PC-3 (cell line): ENCODE measurements around the gene DNAL1. TPM values are rescaled to one million over a fixed set of nuclear protein-coding genes. Genes with fewer than 3 reads are reported as not detected.
A peak's percentile ranks its signal among the peaks of the same experiment; 100 is the strongest.

Experiments
- ATAC-seq: fragments of 200-7000 bp; cut with Tn5 transposase; 2 replicates; pipeline ENCODE4 v1.9.1; 2020; ENCODE audit warnings: mild to moderate bottlenecking, moderate library complexity
- BruUV-seq: library from RNA; stranded (reverse); fragments of 400-500 nt; replicated peaks from 2 replicates; lab custom pipeline; 2021; lab: Mats Ljungman, UMichigan
- CTCF ChIA-PET: fragments of 300-600 bp; sonication (Branson Sonifier 250); formaldehyde crosslinking; loops from one replicate; lab custom pipeline; 2022; ENCODE audit warnings: antibody characterized with exemption; lab: Charles Lee
- POLR2A ChIA-PET: fragments of 300-600 bp; sonication (Branson Sonifier 250); formaldehyde crosslinking; loops from one replicate; lab custom pipeline; 2022; ENCODE audit warnings: antibody characterized with exemption; ENCODE audit not compliant: unreplicated experiment; lab: Charles Lee
- DNase-seq: peaks from one replicate; pipeline ENCODE4 v3.0.0-alpha.2; 2015
- H2AFZ ChIP-seq: fragments of 300-600 bp; sonication (generic); 2 replicates; pipeline ENCODE4 v1.6.0; 2016; ENCODE audit warnings: antibody characterized with exemption, low read length
- H3F3A ChIP-seq: fragments of 300-600 bp; sonication (generic); one replicate; pipeline ENCODE4 v1.6.0; 2017; ENCODE audit warnings: antibody characterized with exemption, low read length, control low read depth, mild to moderate bottlenecking; ENCODE audit not compliant: unreplicated experiment
- H3K27ac ChIP-seq: fragments of 300-600 bp; sonication (generic); 2 replicates; pipeline ENCODE4 v1.5.1; 2016; ENCODE audit warnings: mild to moderate bottlenecking, low read length
- H3K27me3 ChIP-seq: fragments of 300-600 bp; sonication (generic); 2 replicates; pipeline ENCODE4 v1.6.1; 2016; ENCODE audit warnings: low read length, mixed read lengths
- H3K36me3 ChIP-seq: fragments of 300-600 bp; sonication (generic); 2 replicates; pipeline ENCODE4 v1.6.1; 2016; ENCODE audit warnings: low read depth, mixed run types, low read length, mixed read lengths
- H3K4me1 ChIP-seq: fragments of 300-600 bp; sonication (generic); 2 replicates; pipeline ENCODE4 v1.5.1; 2016; ENCODE audit warnings: low read length; ENCODE audit not compliant: insufficient read depth
- H3K4me2 ChIP-seq: fragments of 300-600 bp; sonication (generic); 2 replicates; pipeline ENCODE4 v1.6.0; 2016; ENCODE audit warnings: low read length
- H3K4me3 ChIP-seq: fragments of 300-600 bp; sonication (generic); 2 replicates; pipeline ENCODE4 v1.5.1; 2016; ENCODE audit warnings: mild to moderate bottlenecking, low read length, mixed read lengths
- H3K79me2 ChIP-seq: fragments of 300-600 bp; sonication (generic); 2 replicates; pipeline ENCODE4 v1.6.1; 2017; ENCODE audit warnings: low read length, mixed read lengths
- H3K9ac ChIP-seq: fragments of 300-600 bp; sonication (generic); 2 replicates; pipeline ENCODE4 v1.6.0; 2016; ENCODE audit warnings: mild to moderate bottlenecking, low read length
- H3K9me2 ChIP-seq: fragments of 300-600 bp; sonication (generic); replicated peaks from 2 replicates; pipeline ENCODE4 v1.6.1; 2016; ENCODE audit warnings: mixed run types, low read length, mixed read lengths
- H3K9me3 ChIP-seq: fragments of 300-600 bp; sonication (generic); 2 replicates; pipeline ENCODE4 v1.6.1; 2016; ENCODE audit warnings: low read length, mixed read lengths
- H4K20me1 ChIP-seq: fragments of 300-600 bp; sonication (generic); 2 replicates; pipeline ENCODE4 v1.6.1; 2016; ENCODE audit warnings: low read length, mixed read lengths
- EZH2 ChIP-seq: fragments of 300-600 bp; sonication (generic); IDR thresholded peaks from one replicate; pipeline ENCODE4 v1.6.1; 2017; ENCODE audit warnings: antibody characterized with exemption, mild to moderate bottlenecking, low read length; ENCODE audit not compliant: unreplicated experiment
- EZH2phosphoT487 ChIP-seq: fragments of 300-600 bp; sonication (generic); IDR thresholded peaks from 2 replicates; pipeline ENCODE4 v1.6.1; 2018; ENCODE audit warnings: mild to moderate bottlenecking, antibody characterized with exemption, low read length, borderline replicate concordance
- intact Hi-C: fragments of 100-400 bp; cut with micrococcal nuclease; formaldehyde crosslinking; loops from 2 replicates; pipeline ENCODE4 v1.9.0; 2023
- total RNA-seq: library from RNA; depleted of rRNA; stranded (reverse); fragments of >200 nt; gene quantifications from 2 replicates; pipeline ENCODE4 v1.2.3, GENCODE V29; 2014
- TF ChIP-seq, protein P1 (sequence below): fragments of 300-600 bp; sonication (generic); conservative IDR thresholded peaks from 2 replicates; pipeline ENCODE4 v1.5.1; 2017; ENCODE audit warnings: antibody characterized with exemption, low read depth, mild to moderate bottlenecking, low read length

The DNAL1 gene
- total RNA-seq, 1 experiment from 2014 or later: 2.6 TPM

GRCh38 chr14:73720636-73721035, 75.8 kb downstream of the DNAL1 start:
- BruUV-seq: no TSS peak
- H3K79me2 ChIP-seq: no peaks in the 10 kb centered on the region
- no peaks in the 10 kb centered on the region for H3K9me2 ChIP-seq
- ChIA-PET POLR2A (no interaction called here), CTCF (no interaction called here)
- intact Hi-C loops: loop anchor here (10.0 kb wide), 1 partner anchor 314 kb away; no protein-coding TSS in a partner anchor
- DNase-seq: peak; percentile 1
- H3K4me2 ChIP-seq: no peak overlapping the region
- no peak overlapping the region for H2AFZ ChIP-seq
- H3K4me1 ChIP-seq: peaks cover 27% of the 10 kb centered on the region
- H3K27me3 ChIP-seq: no peaks in the 10 kb centered on the region
- no peak overlapping the region for H3K4me3 ChIP-seq
- no peak overlapping the region for H3K9ac ChIP-seq
- peaks cover 6% of the 10 kb centered on the region for H3F3A ChIP-seq
- ATAC-seq: no peak
- no peak overlapping the region for H3K27ac ChIP-seq
- TF ChIP-seq, protein P1, sequence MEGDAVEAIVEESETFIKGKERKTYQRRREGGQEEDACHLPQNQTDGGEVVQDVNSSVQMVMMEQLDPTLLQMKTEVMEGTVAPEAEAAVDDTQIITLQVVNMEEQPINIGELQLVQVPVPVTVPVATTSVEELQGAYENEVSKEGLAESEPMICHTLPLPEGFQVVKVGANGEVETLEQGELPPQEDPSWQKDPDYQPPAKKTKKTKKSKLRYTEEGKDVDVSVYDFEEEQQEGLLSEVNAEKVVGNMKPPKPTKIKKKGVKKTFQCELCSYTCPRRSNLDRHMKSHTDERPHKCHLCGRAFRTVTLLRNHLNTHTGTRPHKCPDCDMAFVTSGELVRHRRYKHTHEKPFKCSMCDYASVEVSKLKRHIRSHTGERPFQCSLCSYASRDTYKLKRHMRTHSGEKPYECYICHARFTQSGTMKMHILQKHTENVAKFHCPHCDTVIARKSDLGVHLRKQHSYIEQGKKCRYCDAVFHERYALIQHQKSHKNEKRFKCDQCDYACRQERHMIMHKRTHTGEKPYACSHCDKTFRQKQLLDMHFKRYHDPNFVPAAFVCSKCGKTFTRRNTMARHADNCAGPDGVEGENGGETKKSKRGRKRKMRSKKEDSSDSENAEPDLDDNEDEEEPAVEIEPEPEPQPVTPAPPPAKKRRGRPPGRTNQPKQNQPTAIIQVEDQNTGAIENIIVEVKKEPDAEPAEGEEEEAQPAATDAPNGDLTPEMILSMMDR: no peak
- no peak for TF ChIP-seq EZH2
- no peak for TF ChIP-seq EZH2phosphoT487
- no peaks in the 10 kb centered on the region for H3K9me3 ChIP-seq
- no peaks in the 10 kb centered on the region for H4K20me1 ChIP-seq
- peaks cover 53% of the 10 kb centered on the region for H3K36me3 ChIP-seq

DNA sequence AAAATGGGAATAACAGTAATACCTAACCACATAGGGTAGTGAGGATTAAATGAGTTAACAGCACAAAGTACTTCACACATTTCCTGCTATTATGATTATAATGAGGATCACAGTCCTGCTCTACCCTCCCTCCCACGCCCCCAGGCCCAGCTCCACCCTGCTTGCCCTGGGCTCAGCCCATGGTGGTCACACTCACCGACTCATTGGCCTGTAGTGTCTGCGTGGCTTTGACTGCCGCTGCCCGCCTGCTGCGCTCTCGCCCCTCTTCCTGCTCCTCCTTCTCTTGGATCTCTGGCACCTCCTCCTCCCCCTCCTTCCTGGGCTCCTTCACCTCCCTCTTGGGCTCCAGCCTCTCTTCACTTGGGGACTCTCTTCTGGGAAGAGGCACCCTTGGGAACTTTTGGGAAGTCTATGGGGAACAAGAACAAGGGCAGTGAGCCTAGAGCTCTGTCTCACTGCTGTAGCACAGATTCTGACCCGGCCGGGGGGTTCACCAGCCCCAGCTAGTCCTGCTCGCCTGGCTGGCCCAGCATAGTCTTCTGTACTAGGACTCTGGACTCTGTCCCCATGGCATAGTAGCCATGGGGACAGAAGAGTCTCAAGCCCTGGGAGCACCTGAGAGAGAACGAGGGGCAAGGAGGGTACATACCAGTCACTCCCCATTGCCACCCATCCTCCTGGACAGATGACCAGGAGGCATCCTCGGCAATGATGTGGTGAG, 76.5 kb downstream of the DNAL1 start:
- peaks cover 32% of the 10 kb centered on the region for H3K4me1 ChIP-seq
- DNase-seq (peak; percentile 0), ATAC-seq (no peak)
- no peak overlapping the region for H3K9ac ChIP-seq
- no peaks in the 10 kb centered on the region for H3K79me2 ChIP-seq
- H3K4me2 ChIP-seq: no peak overlapping the region
- H2AFZ ChIP-seq: no peak overlapping the region
- TF ChIP-seq, protein P1: no peak
- no peak for TF ChIP-seq EZH2
- no peak for TF ChIP-seq EZH2phosphoT487
- H3F3A ChIP-seq: peaks cover 6% of the 10 kb centered on the region
- peaks cover 57% of the 10 kb centered on the region for H3K36me3 ChIP-seq
- H3K27ac ChIP-seq: no peak overlapping the region
- no peaks in the 10 kb centered on the region for H3K9me3 ChIP-seq
- H4K20me1 ChIP-seq: no peaks in the 10 kb centered on the region
- no peaks in the 10 kb centered on the region for H3K9me2 ChIP-seq
- no TSS peak for BruUV-seq
- ChIA-PET POLR2A (no interaction called here), CTCF (no interaction called here)
- H3K27me3 ChIP-seq: no peaks in the 10 kb centered on the region
- H3K4me3 ChIP-seq: no peak overlapping the region
- intact Hi-C loops: loop anchor here (10.0 kb wide), 1 partner anchor 314 kb away; no protein-coding TSS in a partner anchor

DNA sequence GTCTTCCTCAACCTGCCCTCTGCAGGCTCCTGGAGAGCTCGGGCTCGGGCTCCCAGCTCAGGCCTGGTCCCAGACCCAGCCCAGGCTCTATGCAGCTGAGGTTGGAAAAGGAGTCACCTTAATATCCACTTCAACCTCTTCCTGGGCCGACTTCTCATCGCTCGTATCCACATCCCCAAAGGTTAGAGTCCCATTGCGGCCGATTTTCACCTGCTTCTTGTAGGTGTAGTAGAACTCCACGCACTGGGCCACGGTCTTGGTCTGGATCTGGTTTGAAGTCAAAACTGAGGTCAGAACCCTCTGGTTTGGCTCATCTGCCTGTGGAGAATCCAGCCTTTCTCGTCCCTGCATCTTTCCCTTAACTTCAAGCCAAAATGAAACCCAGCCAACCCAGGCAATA, 77.8 kb downstream of the DNAL1 start:
- H3K27ac ChIP-seq: no peak overlapping the region
- no peak overlapping the region for H3K9ac ChIP-seq
- H2AFZ ChIP-seq: no peak overlapping the region
- POLR2A ChIA-PET: no interaction called here
- H3K79me2 ChIP-seq: peaks cover 3% of the 10 kb centered on the region
- H3F3A ChIP-seq: peaks cover 6% of the 10 kb centered on the region
- CTCF ChIA-PET: no interaction called here
- intact Hi-C loops: loop anchor here (10.0 kb wide), 1 partner anchor 312 kb away; no protein-coding TSS in a partner anchor
- no peaks in the 10 kb centered on the region for H3K9me3 ChIP-seq
- peaks cover 66% of the 10 kb centered on the region for H3K36me3 ChIP-seq
- H4K20me1 ChIP-seq: no peaks in the 10 kb centered on the region
- TF ChIP-seq EZH2phosphoT487 (no peak), EZH2 (no peak)
- TF ChIP-seq, protein P1: no peak
- DNase-seq (peak; percentile 0), ATAC-seq (no peak)
- no TSS peak for BruUV-seq
- no peak overlapping the region for H3K4me2 ChIP-seq
- H3K9me2 ChIP-seq: no peaks in the 10 kb centered on the region
- peaks cover 39% of the 10 kb centered on the region for H3K4me1 ChIP-seq
- H3K4me3 ChIP-seq: no peak overlapping the region
- no peaks in the 10 kb centered on the region for H3K27me3 ChIP-seq
